Epithelial cell of proximal tubule (primary cell): ENCODE data around the gene FGF1. TPM values are rescaled to one million over a fixed set of nuclear protein-coding genes. Genes with fewer than 3 reads are reported as not detected.

Source experiments
- DNase-seq: peaks from one replicate; pipeline ENCODE4 v3.0.0-alpha.2; 2011; ENCODE audit warnings: low read depth
- H3K4me3 ChIP-seq: 2 replicates; pipeline ENCODE4 v1.5.1; 2011; ENCODE audit warnings: low read depth, mild to moderate bottlenecking, low read length
- total RNA-seq: library from RNA; depleted of rRNA; stranded (reverse); fragments of >200 nt; gene quantifications from 2 replicates; pipeline ENCODE4 v1.2.3, GENCODE V29; 2015
- TF ChIP-seq, protein P1 (sequence below): conservative IDR thresholded peaks from 2 replicates; pipeline ENCODE4 v1.5.1; 2012; ENCODE audit warnings: low read depth, mild to moderate bottlenecking, low read length

FGF1 gene
- total RNA-seq, 1 donor from 2014 or later = 1.2 TPM

DNA sequence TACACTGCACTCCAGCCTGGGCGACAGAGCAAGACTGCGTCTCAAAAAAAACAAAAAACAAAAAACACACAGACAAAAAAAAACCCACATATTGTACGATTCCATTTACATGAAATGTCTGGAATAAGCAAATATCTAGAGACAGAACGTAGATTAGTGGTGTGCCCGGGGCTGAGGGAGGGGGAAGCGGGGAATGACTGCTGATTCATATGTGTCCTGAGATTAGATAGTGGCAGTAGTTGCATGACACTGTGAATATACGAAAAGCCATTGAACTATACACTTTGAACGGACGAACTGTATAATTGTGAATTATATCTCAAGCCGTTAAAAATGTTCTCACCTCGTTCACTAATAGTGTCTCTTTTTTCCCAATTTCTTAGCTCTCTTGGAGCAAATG lies 23.9 kb downstream of the FGF1 start:
- DNase-seq = no peak
- no peak overlapping the region for H3K4me3 ChIP-seq
- TF ChIP-seq, protein P1, sequence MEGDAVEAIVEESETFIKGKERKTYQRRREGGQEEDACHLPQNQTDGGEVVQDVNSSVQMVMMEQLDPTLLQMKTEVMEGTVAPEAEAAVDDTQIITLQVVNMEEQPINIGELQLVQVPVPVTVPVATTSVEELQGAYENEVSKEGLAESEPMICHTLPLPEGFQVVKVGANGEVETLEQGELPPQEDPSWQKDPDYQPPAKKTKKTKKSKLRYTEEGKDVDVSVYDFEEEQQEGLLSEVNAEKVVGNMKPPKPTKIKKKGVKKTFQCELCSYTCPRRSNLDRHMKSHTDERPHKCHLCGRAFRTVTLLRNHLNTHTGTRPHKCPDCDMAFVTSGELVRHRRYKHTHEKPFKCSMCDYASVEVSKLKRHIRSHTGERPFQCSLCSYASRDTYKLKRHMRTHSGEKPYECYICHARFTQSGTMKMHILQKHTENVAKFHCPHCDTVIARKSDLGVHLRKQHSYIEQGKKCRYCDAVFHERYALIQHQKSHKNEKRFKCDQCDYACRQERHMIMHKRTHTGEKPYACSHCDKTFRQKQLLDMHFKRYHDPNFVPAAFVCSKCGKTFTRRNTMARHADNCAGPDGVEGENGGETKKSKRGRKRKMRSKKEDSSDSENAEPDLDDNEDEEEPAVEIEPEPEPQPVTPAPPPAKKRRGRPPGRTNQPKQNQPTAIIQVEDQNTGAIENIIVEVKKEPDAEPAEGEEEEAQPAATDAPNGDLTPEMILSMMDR = no peak

GRCh38 chr5:142661143-142661542 lies 24.7 kb downstream of the FGF1 start:
- no peak for DNase-seq
- TF ChIP-seq, protein P1 = no peak
- no peak overlapping the region for H3K4me3 ChIP-seq

- no peak for DNase-seq
- TF ChIP-seq, protein P1 = no peak
Measured at GRCh38 chr5:142660731-142661130, 25.2 kb downstream of the FGF1 start.

DNA sequence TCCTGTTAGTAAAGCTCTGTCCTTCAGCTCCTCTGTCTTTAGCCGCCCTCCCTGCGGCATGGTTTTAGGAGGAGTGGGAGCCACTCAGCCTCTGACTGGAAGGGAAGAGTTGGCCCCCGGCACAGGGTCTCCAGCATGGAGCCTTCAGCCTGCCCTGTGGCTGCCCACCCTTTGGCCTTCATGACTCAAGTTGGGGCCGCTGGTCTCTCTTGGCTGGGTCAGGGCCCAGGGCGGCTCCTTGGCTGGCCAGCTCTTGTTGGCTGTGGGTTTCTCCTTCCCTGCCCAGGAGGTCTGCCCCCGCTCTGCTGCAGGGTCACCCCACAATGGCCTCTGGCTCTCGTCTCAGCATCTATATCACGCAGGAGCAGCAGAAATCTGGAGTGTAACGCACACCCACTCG lies 25.7 kb downstream of the FGF1 start:
- no peak overlapping the region for H3K4me3 ChIP-seq
- no peak for DNase-seq
- TF ChIP-seq, protein P1 = no peak

More at GRCh38 chr5:142660731-142661130, 25.2 kb downstream of the FGF1 start:
- H3K4me3 ChIP-seq = no peak overlapping the region

DNA sequence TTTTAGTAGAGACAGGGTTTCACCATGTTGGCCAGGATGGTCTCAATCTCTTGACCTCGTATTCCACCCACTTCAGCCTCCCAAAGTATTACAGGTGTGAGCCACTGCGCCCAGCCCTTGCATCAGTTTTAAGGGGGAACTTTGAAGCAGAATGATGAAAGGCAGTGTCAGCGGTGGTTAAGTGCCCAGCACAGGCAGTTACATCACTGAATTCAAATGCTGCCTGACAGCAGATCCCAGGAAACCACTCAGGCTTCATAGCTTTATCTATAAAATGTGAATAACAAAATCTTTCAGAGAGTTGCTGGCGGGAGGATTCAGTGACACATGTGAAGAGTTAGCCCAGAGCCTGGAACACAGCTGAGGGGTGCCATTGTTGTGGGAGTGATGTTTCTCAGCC lies 26.5 kb downstream of the FGF1 start:
- DNase-seq = no peak
- H3K4me3 ChIP-seq = no peak overlapping the region
- TF ChIP-seq, protein P1 = no peak

- no peak overlapping the region for H3K4me3 ChIP-seq
- DNase-seq = no peak
- TF ChIP-seq, protein P1 = no peak
Measured at GRCh38 chr5:142658278-142658677, 27.6 kb downstream of the FGF1 start.

- TF ChIP-seq, protein P1 = no peak
- no peak for DNase-seq
- H3K4me3 ChIP-seq = no peak overlapping the region
Measured at GRCh38 chr5:142657446-142657845, 28.4 kb downstream of the FGF1 start.
